Immature natural killer cell (primary cell): ENCODE measurements around the gene STK33. TPM values are rescaled to one million over a fixed set of nuclear protein-coding genes. Genes with fewer than 3 reads are reported as not detected.
A peak's percentile ranks its signal among the peaks of the same experiment; 100 is the strongest.

Experiments used
- DNase-seq, 3 donors: peaks; one replicate each; pipeline ENCODE4 v3.0.0; 2022; ENCODE audit warnings: mixed read lengths in 1 of 3
- H3K27ac Mint-ChIP-seq, 6 donors: one replicate each; pipeline ENCODE4 v1.8.0; 2020; ENCODE audit warnings: mixed read lengths in 6 of 6, mild to moderate bottlenecking in 5 of 6, inconsistent platforms in 4 of 6, moderate library complexity in 3 of 6
- H3K27me3 Mint-ChIP-seq, 3 donors: one replicate each; pipeline ENCODE4 v1.8.0; 2020 to 2021; ENCODE audit warnings: low read depth in 3 of 3, mild to moderate bottlenecking in 3 of 3, mixed read lengths in 3 of 3, moderate library complexity in 3 of 3, inconsistent platforms in 1 of 3
- H3K36me3 Mint-ChIP-seq, 3 donors: one replicate each; pipeline ENCODE4 v1.8.0; 2020; ENCODE audit warnings: mixed read lengths in 3 of 3, inconsistent platforms in 2 of 3, mild to moderate bottlenecking in 2 of 3
- H3K4me1 Mint-ChIP-seq, 2 donors: one replicate each; pipeline ENCODE4 v1.8.0; 2020; ENCODE audit warnings: inconsistent platforms in 2 of 2, mild to moderate bottlenecking in 2 of 2, mixed read lengths in 2 of 2, moderate library complexity in 1 of 2
- H3K4me3 Mint-ChIP-seq, 5 donors: one replicate each; pipeline ENCODE4 v1.8.0; 2020; ENCODE audit warnings: mild to moderate bottlenecking in 5 of 5, mixed read lengths in 5 of 5, inconsistent platforms in 3 of 5, moderate library complexity in 3 of 5
- H3K9me3 Mint-ChIP-seq, 6 donors: one replicate each; pipeline ENCODE4 v1.8.0; 2020; ENCODE audit warnings: mild to moderate bottlenecking in 6 of 6, mixed read lengths in 6 of 6, inconsistent platforms in 4 of 6, moderate library complexity in 3 of 6
- polyA plus RNA-seq, 3 donors: library from polyadenylated mRNA; unstranded; fragments of 300-500 nt; fragmentation: Illumina TruSeq; gene quantifications; one replicate each; pipeline ENCODE4 v1.2.3, GENCODE V29; 2021

STK33 gene
- polyA plus RNA-seq, 3 donors from 2014 or later = not detected

DNA sequence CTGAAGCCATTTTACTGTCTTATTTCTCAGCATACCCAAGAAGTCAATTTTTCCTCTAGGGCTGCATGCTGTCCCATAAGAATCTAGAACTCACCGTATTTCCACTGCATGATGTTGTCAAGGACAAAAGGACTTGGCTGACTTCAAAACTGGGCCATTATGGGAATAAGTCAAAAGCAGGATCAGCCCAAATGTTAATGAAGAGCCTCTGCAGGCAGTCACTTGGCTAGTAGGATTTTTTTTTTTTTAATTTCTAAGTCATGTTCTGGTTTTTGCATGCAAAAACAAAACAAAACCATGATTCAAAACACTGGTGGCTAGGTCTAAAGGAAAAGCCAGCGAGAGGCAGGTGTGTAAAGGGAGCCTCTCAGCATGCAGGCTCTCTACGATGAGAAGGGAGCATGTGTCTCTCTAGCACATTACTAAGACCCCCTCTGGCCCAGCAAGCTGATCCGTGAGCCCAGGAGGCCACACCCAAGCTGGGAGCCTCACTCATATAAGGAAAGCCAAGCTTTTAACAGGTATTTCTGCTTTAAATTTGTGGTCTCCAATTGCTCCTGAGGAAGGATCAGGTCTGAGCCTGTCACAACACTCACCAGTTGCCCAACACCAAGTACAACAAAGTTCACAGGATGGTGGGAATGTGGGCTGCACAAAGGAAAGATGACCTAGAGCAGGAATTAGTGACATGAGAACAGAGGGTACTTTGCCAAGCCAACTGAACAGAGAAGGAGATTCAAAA is 21.4 kb upstream of the STK33 start:
- Mint-ChIP-seq H3K27ac (peak overlapping the region in 2 of 6 donors; percentile 32 to 75), H3K36me3 (peaks cover 21 to 45% (median 24%) of the 10 kb centered on the region in 3 donors), H3K4me3 (no peak overlapping the region), H3K4me1 (peaks cover 0 to 2% of the 10 kb centered on the region in 2 donors), H3K27me3 (peaks cover 0 to 1% (median 0%) of the 10 kb centered on the region in 3 donors), H3K9me3 (no peaks in the 10 kb centered on the region)
- DNase-seq = no peak

DNA sequence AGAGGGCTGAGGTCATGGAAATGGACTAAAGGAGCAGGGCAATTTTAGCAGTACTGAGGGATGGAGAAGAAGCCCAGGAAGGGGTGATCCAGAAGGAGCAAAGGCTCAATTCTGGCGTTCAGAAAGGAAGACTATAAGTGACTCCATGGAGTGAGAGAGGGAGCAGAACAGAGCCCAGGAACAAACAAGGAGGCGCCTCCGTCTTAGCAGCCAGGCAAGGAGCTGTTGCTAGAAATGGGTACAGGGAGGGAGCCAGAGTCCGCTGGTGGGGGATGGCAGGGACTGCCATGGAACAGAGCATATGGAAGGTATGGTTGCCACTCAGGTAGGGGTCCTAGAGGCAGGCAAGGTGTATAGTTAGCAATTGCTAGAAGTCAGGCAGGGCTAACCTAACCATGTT is 20.5 kb upstream of the STK33 start:
- Mint-ChIP-seq H3K4me3 (no peak overlapping the region), H3K4me1 (peaks cover 0 to 5% of the 10 kb centered on the region in 2 donors), H3K27ac (no peak overlapping the region), H3K9me3 (no peaks in the 10 kb centered on the region), H3K36me3 (peaks cover 18 to 40% (median 24%) of the 10 kb centered on the region in 3 donors), H3K27me3 (no peaks in the 10 kb centered on the region)
- DNase-seq = no peak

DNA sequence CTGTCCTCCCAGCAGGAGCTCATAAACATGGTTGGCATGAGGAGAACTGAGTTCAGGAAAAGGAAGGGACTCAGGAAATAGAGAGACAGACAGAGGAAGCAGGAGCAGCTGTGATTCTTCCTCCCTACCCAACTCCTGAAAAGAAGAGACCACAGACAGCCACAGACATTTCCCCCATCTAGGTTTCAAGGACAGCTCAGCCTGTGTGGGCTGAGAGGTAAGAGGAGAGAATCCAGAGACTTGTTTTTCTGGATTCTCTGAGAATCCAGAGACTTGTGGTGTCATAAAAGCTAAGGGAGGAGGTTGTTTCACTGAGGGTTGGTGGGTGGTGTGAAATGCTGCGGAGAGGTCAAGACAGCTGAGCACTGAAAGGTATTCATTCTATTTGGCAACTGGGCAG is 19.0 kb upstream of the STK33 start:
- Mint-ChIP-seq H3K4me1 (peaks cover 0 to 5% of the 10 kb centered on the region in 2 donors), H3K27ac (peak overlapping the region in 2 of 6 donors; percentile 46 to 47), H3K9me3 (no peaks in the 10 kb centered on the region), H3K36me3 (peaks cover 14 to 33% (median 21%) of the 10 kb centered on the region in 3 donors), H3K27me3 (no peaks in the 10 kb centered on the region), H3K4me3 (no peak overlapping the region)
- no peak for DNase-seq

DNA sequence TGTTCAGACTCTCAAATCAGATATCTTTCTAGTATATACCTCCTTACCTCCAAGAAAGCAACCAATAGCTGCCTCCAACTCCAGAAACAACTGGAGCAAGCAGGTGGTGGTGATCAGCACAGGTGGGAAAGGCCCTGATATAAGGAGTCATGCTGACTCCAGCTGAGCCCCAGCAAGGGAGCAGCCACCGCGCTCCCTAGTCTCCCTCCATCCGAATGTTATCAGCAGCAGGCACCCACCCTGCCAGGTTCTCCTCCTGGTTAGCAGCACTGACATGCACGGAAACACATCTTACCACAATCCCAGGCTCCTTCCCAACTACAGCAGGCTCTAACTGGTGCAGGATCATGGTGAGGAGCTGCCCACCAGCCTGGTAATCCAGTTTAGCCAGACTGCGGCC is 18.5 kb upstream of the STK33 start:
- Mint-ChIP-seq H3K4me3 (no peak overlapping the region), H3K9me3 (no peaks in the 10 kb centered on the region), H3K36me3 (peaks cover 11 to 31% (median 19%) of the 10 kb centered on the region in 3 donors), H3K27me3 (no peaks in the 10 kb centered on the region), H3K4me1 (peaks cover 0 to 5% of the 10 kb centered on the region in 2 donors), H3K27ac (no peak overlapping the region)
- DNase-seq = no peak

DNA sequence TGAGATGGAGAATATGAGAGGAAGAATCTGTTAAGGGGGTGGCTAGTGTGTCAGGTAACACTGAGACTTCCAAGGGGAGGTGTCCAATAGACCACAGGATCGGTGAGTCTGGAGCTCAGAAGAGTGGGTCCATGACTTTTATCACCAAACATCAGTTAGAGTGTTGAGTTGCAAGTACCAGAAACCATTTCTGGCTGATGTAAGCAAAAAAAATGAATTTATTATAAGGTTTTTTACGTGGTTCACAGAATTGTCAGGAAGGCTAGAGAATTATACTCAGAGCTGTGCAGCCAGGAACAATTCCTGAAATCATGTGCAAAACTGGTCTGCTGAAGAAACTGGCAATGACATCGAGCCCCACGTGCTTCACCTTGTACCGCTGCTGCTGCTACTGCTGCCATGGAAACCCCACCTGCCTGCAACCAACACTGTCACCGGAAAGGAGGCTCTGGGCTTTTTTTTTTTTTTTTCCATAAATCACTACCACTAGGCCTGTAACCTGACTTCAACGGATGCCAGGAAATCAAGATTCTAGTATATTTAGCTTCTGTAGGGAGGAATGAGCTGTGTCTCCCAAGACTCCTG is 16.6 kb upstream of the STK33 start:
- no peak overlapping the region for H3K4me3 Mint-ChIP-seq
- H3K27ac Mint-ChIP-seq = peak overlapping the region in 2 of 6 donors; percentile 11 to 48
- H3K4me1 Mint-ChIP-seq = peaks cover 0 to 5% of the 10 kb centered on the region in 2 donors
- no peaks in the 10 kb centered on the region for H3K9me3 Mint-ChIP-seq
- DNase-seq = no peak
- H3K36me3 Mint-ChIP-seq = peaks cover 6 to 17% (median 10%) of the 10 kb centered on the region in 3 donors
- peaks cover 0 to 4% (median 2%) of the 10 kb centered on the region in 3 donors for H3K27me3 Mint-ChIP-seq

DNA sequence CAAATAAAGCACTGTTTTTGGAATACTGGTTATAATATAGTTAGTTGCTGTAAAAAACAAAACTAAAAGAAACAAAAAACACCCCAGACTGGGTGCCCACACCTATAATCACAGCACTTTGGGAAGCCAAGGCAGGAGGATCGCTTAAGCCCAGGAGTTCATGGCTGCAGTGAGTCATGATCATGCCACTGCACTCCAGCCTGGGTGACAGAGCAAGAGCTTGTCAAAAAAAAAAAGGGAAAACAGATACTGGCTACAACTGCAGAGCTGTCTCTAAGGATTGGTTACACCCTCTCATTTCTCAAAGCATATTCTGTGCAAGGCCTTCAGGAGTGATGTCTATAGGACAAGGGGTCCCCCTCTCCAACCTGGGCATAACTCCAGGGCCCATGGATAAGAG is 14.6 kb upstream of the STK33 start:
- Mint-ChIP-seq H3K27ac (no peak overlapping the region), H3K36me3 (peaks cover 4 to 7% (median 6%) of the 10 kb centered on the region in 3 donors), H3K4me3 (no peak overlapping the region), H3K27me3 (peaks cover 0 to 10% (median 2%) of the 10 kb centered on the region in 3 donors), H3K9me3 (no peaks in the 10 kb centered on the region), H3K4me1 (peaks cover 0 to 5% of the 10 kb centered on the region in 2 donors)
- DNase-seq = no peak

DNA sequence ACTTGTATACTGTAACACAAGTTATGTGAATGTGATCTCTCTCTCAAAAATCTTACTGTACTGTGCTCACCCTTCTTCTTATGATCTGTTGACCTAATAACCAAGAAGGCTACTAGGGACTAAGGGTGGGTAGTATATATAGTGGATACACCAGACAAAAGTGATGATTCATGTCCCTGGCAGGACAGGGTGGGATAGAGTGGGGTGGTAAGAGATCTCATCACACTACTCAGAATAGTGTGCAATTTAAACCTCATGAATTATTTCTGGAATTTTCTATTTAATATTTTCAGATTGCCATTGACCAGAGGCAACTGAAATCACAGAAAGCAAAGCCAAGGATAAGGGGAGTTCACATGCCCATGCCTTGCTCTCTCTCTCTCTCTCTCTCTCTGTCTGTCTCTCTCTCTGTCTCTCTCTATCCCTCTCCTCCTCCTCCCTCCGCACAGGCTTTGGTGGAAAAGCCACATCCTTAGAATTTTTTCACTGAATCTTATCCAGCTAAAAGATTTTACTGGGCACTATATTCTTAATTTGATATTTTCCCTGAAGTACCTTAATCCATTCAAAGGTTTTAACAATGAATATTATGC is 12.0 kb upstream of the STK33 start:
- H3K27me3 Mint-ChIP-seq = peaks cover 0 to 18% (median 3%) of the 10 kb centered on the region in 3 donors
- peaks cover 0 to 6% (median 0%) of the 10 kb centered on the region in 3 donors for H3K36me3 Mint-ChIP-seq
- H3K4me1 Mint-ChIP-seq = peaks cover 0 to 5% of the 10 kb centered on the region in 2 donors
- no peak for DNase-seq
- no peak overlapping the region for H3K27ac Mint-ChIP-seq
- H3K9me3 Mint-ChIP-seq = no peaks in the 10 kb centered on the region
- no peak overlapping the region for H3K4me3 Mint-ChIP-seq

DNA sequence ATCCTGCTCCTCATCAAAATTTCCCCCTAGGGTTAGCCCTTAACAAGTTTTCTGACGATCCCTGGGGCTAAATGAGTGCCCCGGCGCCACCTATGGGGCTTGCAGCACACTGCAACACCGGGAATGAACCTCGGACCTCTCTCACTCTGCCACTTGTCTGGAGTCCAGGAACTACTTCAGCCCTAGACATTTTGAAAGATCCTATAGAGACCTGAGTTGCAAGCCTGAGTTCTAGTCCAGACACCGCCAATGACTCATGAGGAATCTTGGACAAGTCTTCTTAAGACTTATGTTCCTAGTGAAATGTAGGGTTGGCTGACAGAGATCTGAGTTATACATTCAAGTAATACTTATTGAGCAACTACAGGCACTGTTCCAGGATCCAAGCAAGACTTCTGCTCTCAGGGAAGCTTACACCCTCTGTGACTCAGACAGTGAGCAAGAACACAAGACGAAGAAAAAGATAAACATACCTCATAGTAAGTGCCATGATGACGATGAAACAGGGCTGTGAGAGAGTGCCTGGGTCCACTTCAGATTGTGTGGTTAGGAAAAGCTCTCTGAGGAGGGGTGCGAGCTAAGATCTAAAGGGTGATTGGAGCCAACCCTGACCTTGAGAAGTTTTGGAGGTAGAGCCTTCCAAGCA is 10.2 kb upstream of the STK33 start:
- DNase-seq = peak in 1 of 3 donors; percentile 9
- no peak overlapping the region for H3K4me3 Mint-ChIP-seq
- no peaks in the 10 kb centered on the region for H3K4me1 Mint-ChIP-seq
- H3K9me3 Mint-ChIP-seq = no peaks in the 10 kb centered on the region
- H3K36me3 Mint-ChIP-seq = no peaks in the 10 kb centered on the region
- H3K27ac Mint-ChIP-seq = no peak overlapping the region
- H3K27me3 Mint-ChIP-seq = peaks cover 0 to 19% (median 3%) of the 10 kb centered on the region in 3 donors

DNA sequence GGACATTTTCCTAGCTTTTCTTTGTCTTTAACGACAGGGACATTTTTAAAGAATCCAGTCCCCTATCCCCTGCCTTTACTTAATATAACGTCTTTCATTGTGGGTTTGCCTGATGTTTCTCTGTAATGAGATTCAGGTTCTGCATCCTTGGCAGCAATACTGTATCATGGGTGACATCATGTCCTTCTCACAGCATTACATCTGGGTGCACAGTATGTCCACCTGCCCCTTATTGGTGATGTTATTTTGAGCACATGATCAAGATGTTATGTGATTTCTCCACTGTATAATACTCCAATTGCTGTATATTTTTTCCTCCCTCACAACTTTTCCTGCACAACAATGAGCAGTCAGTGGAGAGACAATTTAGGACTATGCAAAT is 9.7 kb upstream of the STK33 start:
- H3K27me3 Mint-ChIP-seq = peaks cover 0 to 19% (median 3%) of the 10 kb centered on the region in 3 donors

DNA sequence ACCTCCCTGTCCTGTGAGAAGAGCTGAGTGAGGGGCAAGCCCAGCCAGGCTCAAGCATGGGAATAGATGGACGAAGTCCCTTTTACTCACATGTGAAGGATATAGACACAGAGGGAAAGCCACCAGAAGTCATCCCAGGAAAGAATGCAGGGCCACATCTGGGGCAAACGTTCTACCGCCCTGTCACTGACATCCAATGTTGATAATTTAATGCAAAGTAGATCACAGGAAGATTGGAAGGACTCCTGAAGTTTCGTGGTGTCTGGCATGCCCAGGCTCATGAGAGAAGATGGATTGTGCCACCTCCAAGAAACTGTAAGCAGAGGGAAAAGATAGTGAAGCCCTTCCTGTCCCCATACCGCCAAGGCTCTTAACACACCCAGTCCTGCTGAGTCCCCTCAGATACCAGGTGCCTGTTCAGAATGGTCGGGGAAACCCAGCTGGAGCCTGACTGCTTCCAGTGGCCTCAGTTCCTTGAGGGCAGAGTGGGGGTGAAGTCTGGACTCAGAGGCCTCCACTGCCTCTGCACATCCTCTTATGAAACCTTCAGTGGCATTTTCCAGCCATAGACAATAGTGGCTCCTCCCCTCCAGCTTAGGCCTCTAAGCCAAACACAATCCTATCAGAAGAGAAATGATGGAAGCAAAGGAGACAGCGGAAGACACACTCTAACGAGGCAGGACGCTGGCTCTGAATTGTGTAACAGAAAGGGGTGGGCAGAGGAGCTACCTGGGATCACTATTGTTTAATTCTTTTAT is 7.5 kb upstream of the STK33 start:
- Mint-ChIP-seq H3K27ac (peak overlapping the region in 1 of 6 donors; percentile 20), H3K36me3 (no peaks in the 10 kb centered on the region), H3K4me3 (no peak overlapping the region), H3K27me3 (peaks cover 3 to 20% (median 5%) of the 10 kb centered on the region in 3 donors), H3K9me3 (no peaks in the 10 kb centered on the region), H3K4me1 (no peaks in the 10 kb centered on the region)
- DNase-seq = no peak

More for the DNA sequence above, 9.7 kb upstream of the STK33 start:
- no peak for DNase-seq
- no peaks in the 10 kb centered on the region for H3K9me3 Mint-ChIP-seq
- no peak overlapping the region for H3K4me3 Mint-ChIP-seq
- no peaks in the 10 kb centered on the region for H3K4me1 Mint-ChIP-seq
- H3K36me3 Mint-ChIP-seq = no peaks in the 10 kb centered on the region
- H3K27ac Mint-ChIP-seq = no peak overlapping the region

DNA sequence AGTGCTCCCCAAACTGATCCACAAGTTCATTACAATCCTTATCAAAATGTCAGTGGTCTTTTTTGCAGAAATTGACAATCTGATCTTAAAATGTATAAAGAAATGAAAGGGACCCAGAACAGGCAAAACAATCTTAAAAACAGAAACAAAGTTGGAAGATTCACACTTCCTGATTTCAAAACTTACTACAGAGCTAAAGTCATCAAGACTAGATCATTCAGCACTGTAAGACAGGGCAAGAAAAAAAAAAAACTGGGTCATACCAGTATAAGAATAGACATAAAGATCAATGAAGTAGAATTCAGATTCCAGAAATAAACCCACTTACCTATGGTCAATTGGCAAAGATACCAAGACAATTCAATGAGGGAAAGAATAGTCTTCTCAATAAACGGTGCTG is 4.5 kb upstream of the STK33 start:
- peaks cover 9 to 16% (median 10%) of the 10 kb centered on the region in 3 donors for H3K27me3 Mint-ChIP-seq
- H3K4me1 Mint-ChIP-seq = peaks cover 0 to 1% of the 10 kb centered on the region in 2 donors
- no peaks in the 10 kb centered on the region for H3K36me3 Mint-ChIP-seq
- no peaks in the 10 kb centered on the region for H3K9me3 Mint-ChIP-seq
- no peak overlapping the region for H3K27ac Mint-ChIP-seq
- no peak for DNase-seq
- H3K4me3 Mint-ChIP-seq = no peak overlapping the region

DNA sequence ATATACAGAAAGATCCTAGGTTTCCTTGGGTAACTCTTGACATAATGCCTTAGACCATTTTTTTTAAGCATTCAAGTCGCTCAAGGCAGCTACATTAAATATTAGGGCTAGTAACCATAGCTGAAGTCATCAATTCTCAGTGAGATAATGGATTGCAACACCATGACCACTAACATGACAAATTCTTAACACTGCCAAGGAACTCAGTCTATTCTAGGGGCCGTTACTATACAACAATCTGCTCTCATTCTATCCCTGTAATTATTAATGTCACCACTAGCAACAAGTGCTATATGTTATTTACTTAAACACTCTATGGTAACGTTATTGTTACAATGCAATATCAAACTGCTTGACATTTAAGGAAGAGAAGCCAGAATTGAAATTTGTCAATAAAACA is 3.2 kb upstream of the STK33 start:
- Mint-ChIP-seq H3K27me3 (peaks cover 9 to 12% (median 11%) of the 10 kb centered on the region in 3 donors), H3K4me1 (peaks cover 0 to 3% of the 10 kb centered on the region in 2 donors), H3K9me3 (peaks cover 0 to 1% (median 0%) of the 10 kb centered on the region in 6 donors), H3K4me3 (no peak overlapping the region), H3K36me3 (no peaks in the 10 kb centered on the region), H3K27ac (no peak overlapping the region)
- no peak for DNase-seq

DNA sequence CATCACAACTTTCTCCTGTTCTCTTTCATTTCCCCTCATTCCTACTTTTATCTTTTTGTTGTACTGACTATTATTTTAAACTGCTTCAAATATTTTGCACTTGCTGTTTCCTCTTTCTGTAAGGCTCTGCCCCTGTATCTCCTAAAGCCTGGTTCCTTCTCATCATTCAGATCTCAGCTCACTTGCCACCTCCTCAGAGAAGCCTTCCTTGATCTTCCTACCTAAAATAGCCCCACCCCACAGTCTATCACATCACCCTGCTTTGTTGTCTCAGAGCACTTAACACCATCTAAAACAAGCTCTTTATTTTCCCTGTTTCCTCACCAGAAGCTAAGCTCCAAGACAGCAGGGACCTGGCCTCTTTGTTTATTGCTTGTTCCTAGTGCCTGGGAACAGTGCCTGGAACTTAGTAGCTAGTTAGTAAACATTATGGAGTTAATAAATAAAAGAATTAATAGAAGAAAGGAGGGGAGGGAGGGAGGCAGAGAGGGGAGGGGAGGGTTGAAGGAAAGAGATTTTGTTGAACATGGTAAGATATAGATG is 2.5 kb upstream of the STK33 start:
- H3K4me3 Mint-ChIP-seq = no peak overlapping the region

More for the DNA sequence above, 2.5 kb upstream of the STK33 start:
- H3K4me1 Mint-ChIP-seq = peaks cover 0 to 3% of the 10 kb centered on the region in 2 donors
- no peak for DNase-seq
- no peak overlapping the region for H3K27ac Mint-ChIP-seq
- H3K27me3 Mint-ChIP-seq = peaks cover 9 to 12% (median 11%) of the 10 kb centered on the region in 3 donors
- peaks cover 0 to 1% (median 0%) of the 10 kb centered on the region in 6 donors for H3K9me3 Mint-ChIP-seq
- H3K36me3 Mint-ChIP-seq = no peaks in the 10 kb centered on the region
